Measurements from ENCODE around the gene DCP1A. TPM values are rescaled to one million over a fixed set of nuclear protein-coding genes. Genes with fewer than 3 reads are reported as not detected.
"Not testable (repeated sequence)": the region's sequence is repeated elsewhere in the genome, so short reads cannot be mapped to it uniquely, and the experiment has no call there.

Gene DCP1A
- total and polyA plus RNA-seq, 12 donors = 4.5 to 24.1 (median 18.2) TPM

- no peak for TF ChIP-seq CTCF (IDR thresholded peaks at IDR 0.05)
Observed at GRCh38 chr3:53255423-53255774, 91.9 kb downstream of the DCP1A start.

GRCh38 chr3:53254509-53255422 lies 92.6 kb downstream of the DCP1A start:
- Histone ChIP-seq H3K27me3 (no peaks in the 10 kb centered on the region), H3K36me3 (no peaks in the 10 kb centered on the region), H3K27ac (peak overlapping the region; percentile 23 to 95 (median 90)), H3K9me3 (no peaks in the 10 kb centered on the region), H3K4me3 (peak overlapping the region; percentile 61 to 95 (median 77)), H3K4me1 (peaks cover 15 to 62% (median 56%) of the 10 kb centered on the region in 9 donors)
- DNase-seq = peak; percentile 66
- TF ChIP-seq CTCF (IDR thresholded peaks at IDR 0.05) = no peak
- intact Hi-C loops (cut with DNase I) = loop anchor here in 2 of 10 donors (5.0 to 10.0 kb wide), 2 partner anchors 88 to 90 kb away; partner anchors contain the start of gene DCP1A (in 1 of the 2)
- WGBS, 2 donors = 3 to 5% methylated on average over 32 of the region's 32 CpGs
- peak; percentile 46 to 81 (median 63) for ATAC-seq

More at GRCh38 chr3:53255423-53255774, 91.9 kb downstream of the DCP1A start:
- intact Hi-C loops (cut with DNase I) = loop anchor here in 2 of 10 donors (5.0 to 10.0 kb wide), 2 partner anchors 87 to 89 kb away; partner anchors contain the start of gene DCP1A (in 1 of the 2)
- Histone ChIP-seq H3K4me1 (peaks cover 18 to 60% (median 49%) of the 10 kb centered on the region in 9 donors), H3K4me3 (peak overlapping the region; percentile 61 to 95 (median 77)), H3K27me3 (no peaks in the 10 kb centered on the region), H3K27ac (peak overlapping the region; percentile 23 to 95 (median 90)), H3K9me3 (no peaks in the 10 kb centered on the region), H3K36me3 (no peaks in the 10 kb centered on the region)
- ATAC-seq (peak; percentile 27 to 60 (median 47)), DNase-seq (peak; percentile 40 to 42)
- WGBS, 2 donors = 0% methylated on average over 37 to 44 of the region's 44 CpGs

- no peak for TF ChIP-seq CTCF (IDR thresholded peaks at IDR 0.05)
- peak overlapping the region in 8 of 10 donors; percentile 82 to 95 (median 90) for H3K27ac ChIP-seq
- WGBS, 2 donors = 67 to 68% methylated on average over 7 of the region's 7 CpGs
- no peaks in the 10 kb centered on the region for H3K9me3 ChIP-seq
- intact Hi-C loops (cut with DNase I) = loop anchor here in 1 of 10 donors (10.0 kb wide), 1 partner anchor 91 kb away; the partner anchor contains the start of gene DCP1A
- no peak for DNase-seq
- H3K4me1 ChIP-seq = peaks cover 15 to 64% (median 54%) of the 10 kb centered on the region in 9 donors
- H3K36me3 ChIP-seq = no peaks in the 10 kb centered on the region
- no peaks in the 10 kb centered on the region for H3K27me3 ChIP-seq
- peak overlapping the region; percentile 61 to 95 (median 77) for H3K4me3 ChIP-seq
- ATAC-seq = no peak
Observed at GRCh38 chr3:53253707-53254508, 93.4 kb downstream of the DCP1A start.

GRCh38 chr3:53252947-53253322 lies 94.4 kb downstream of the DCP1A start:
- H3K4me3 ChIP-seq = peak overlapping the region in 3 of 10 donors; percentile 76 to 95 (median 92)

More at GRCh38 chr3:53252947-53253322, 94.4 kb downstream of the DCP1A start:
- not testable (repeated sequence) for DNase-seq, ATAC-seq, H3K36me3 ChIP-seq, H3K9me3 ChIP-seq, H3K27me3 ChIP-seq
- peak overlapping the region in 6 of 10 donors; percentile 21 to 92 (median 54) for H3K27ac ChIP-seq
- 81 to 83% methylated on average over 8 of the region's 8 CpGs for WGBS, 2 donors
- peaks cover 15 to 74% (median 57%) of the 10 kb centered on the region in 9 donors for H3K4me1 ChIP-seq
- intact Hi-C loops (cut with DNase I) = loop anchor here in 1 of 10 donors (10.0 kb wide), 1 partner anchor 92 kb away; the partner anchor contains the start of gene DCP1A

Data from heart right ventricle (tissue), 16 donors.